GM21367 (cell line): Measurements from ENCODE around the gene DPF3.
"Not testable (repeated sequence)": the region's sequence is repeated elsewhere in the genome, so short reads cannot be mapped to it uniquely, and the experiment has no call there.

Experiments
- ATAC-seq: cut with Tn5 transposase; IDR thresholded peaks from one replicate; pipeline ENCODE4 v1.9.1; 2021; ENCODE audit not compliant: unreplicated experiment

Gene DPF3

DNA sequence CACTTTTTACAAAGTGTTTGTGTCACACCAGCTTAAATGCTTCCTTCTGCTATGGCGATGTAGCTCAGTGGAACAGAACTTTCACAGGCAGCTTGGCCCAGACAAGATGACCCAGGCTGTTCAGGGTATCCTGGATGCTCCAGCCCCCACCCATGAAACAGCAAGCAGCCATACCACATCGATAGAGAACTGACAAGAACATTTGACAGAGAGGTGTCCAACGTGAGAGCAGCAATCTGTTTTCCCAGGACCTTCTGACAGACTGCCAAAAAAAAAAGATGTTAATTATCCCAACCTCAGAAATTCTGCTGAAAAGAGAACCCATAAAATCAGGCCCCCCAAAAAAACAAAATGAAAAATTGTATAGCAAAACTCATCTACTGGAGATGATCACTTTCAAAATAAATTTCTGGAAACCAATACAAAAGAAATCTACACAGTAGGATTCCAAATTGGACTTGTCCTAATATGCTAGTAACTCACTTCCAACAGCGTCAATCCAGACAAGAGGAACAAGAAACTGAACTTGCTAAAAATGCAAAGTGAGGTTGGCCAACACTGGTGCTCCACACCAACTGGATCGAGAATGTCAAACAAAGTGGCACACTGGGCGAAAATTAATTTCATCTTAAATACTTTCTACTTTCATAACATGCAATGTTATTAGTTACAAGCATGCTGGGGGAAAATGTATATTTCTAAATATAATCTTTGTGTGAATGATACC is 118.8 kb downstream of the DPF3 start:
- no peak for ATAC-seq

- no peak for ATAC-seq
These were observed 119.8 kb downstream of the DPF3 start for GRCh38 chr14:72774141-72774540.

GRCh38 chr14:72771561-72771960 is 122.3 kb downstream of the DPF3 start:
- no peak for ATAC-seq

- no peak for ATAC-seq
These were observed 127.6 kb downstream of the DPF3 start for GRCh38 chr14:72766296-72766695.

DNA sequence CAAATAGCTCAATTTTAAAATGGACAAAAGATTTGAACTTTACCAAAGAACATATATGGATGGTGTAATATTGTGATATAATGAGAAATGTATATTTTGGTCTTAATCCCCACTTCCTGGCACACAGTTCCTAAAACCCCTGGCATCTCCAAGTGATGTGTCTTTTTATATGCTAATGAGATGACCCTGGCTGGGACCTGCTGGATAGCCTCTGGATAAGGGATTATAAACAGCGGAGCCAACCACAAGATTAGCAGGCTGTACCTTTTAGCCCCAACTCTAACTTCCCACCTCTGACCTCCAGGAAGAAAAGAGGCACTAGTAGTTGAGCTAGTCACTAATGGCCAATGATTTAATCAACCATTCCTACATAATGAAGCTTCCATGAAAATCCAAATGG is 130.0 kb downstream of the DPF3 start:
- no peak for ATAC-seq

GRCh38 chr14:72759670-72760069 is 134.2 kb downstream of the DPF3 start:
- no peak for ATAC-seq

DNA sequence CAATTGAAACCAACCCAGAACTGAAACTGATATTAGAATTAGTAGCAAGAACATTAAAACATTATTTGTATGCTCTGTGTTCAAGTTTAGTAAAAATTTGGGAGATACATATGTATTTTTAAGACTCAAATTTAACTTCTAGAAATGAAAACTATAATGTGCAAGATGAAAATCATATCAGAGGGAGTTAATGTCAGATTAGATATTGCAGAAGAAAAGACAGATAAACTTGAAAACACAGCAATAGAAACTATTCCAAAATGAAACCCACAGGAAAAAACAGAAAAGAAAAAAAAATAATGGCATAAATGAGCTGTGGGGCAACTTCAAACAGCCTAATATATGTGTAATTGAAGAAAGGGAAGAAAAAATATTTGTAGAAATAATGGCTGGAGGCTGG is 134.9 kb downstream of the DPF3 start:
- ATAC-seq, result no peak

DNA sequence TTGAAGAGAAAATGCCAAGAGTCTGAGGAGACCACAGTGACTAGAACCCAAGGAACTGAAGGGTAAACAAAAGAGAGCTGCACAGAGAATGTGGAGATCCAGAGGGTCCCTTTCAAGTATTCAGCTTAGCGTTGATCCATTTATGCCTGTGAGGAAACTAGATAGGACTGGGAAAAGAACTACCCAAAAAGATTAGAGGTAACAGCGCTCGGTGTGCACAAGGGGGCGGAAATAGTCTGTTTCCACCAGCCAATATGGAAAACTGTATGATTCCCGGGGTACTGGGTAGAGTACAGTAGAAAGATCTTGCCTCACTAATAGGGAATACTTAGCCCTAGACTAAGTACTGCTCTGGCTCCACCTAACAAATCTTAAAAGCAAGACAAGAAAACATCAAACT is 135.5 kb downstream of the DPF3 start:
- no peak for ATAC-seq

- no peak for ATAC-seq
These were observed 136.9 kb downstream of the DPF3 start for GRCh38 chr14:72756967-72757366.

DNA sequence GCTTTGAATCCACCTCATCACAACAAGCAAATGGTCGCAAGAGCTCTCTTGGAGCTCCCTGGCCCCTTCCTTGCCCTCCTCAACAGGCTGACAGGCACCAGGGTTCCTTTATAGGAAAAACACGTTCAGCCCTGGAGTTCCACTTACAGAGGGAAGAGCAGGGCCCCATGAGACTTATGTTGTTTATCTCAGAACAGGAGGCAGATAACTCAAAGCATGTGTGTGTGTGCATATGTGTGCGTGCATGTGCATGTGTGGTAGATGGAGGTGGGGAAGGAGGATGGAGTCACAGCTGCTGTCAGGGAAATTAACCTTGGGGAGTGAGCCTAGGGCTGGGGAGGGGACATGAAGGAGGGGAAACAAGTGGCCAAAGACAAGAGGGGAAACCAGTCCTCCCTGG is 138.1 kb downstream of the DPF3 start:
- ATAC-seq, result no peak

GRCh38 chr14:72754949-72755348 is 139.0 kb downstream of the DPF3 start:
- no peak for ATAC-seq

DNA sequence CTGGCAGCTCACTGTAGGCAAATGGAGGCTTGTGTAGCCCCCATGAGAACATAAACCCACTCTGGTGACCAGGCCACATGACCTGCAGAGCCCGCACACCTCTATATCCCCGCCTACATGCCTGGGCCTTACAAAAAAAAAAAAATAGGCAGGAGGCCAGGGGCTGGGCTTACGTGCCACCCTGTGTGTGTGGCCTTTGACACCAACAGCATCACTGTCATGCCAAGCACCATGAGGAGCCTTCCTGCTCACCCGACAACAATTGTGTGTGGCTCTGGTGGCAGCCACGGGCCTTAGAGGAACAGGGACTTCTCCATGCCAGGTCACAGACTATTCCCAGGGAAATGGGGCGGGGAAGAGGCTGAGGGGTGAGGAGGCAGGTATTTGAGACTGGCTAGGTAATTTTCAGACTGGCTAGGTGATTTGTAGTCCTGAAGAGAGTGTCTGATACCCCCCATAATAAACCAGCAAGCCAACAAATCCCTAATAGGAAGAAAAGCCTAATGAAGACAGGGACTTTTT is 140.0 kb downstream of the DPF3 start:
- no peak for ATAC-seq

- ATAC-seq, result no peak
These were observed 140.7 kb downstream of the DPF3 start for GRCh38 chr14:72753044-72753710.

GRCh38 chr14:72752034-72752412 is 141.9 kb downstream of the DPF3 start:
- ATAC-seq, result no peak

DNA sequence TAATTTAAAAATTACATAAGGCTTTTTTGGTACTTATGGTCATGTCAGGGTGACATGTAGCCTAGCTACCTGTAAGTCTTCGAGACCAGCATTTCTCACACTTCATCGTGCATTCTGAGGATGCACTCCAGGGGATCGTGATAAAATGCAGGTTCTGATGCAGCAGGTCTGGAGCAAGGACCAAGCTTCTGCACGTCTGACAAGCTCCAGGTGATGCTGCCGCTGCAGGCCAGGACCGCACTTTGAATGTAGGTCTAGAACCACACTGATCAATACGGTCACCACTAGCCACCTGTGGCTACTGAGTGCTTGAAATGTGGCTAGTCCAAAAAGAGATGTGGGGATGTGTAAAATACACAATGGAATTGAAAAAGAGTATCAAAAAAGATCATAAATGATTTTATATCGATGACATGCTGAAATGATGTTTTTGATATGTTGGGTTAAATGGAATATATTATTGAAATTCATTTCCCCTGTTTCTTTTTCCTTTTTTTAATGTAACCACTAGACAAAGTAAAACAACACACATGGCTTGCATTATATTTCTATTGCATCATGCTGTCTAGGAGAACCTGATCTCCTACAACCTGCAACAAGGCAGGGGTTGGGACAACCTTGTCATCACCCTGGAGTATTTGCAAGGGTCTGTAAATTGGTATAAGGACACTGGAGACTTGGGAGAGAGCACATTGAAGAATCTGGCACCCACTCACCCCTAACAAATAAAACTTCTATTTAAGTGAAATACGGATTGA is 142.4 kb downstream of the DPF3 start:
- ATAC-seq, result no peak

GRCh38 chr14:72748921-72749320 is 145.0 kb downstream of the DPF3 start:
- not testable (repeated sequence) for ATAC-seq

DNA sequence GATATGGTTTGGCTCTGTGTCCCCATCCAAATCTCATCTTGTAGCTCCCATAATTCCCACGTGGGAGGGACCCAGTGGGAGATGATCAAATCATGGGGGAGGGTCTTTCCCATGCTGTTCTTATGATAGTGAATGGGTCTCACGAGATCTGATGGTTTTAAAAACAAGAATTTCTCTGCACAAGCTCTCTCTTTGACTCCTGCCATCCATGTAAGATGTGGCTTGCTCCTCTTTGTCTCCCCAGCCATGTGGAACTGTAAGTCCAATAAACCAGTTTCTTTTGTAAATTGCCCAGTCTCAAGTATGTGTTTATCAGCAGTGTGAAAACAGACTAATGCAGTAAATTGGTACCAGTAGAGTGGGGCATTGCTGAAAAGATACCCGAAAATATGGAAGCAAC is 146.2 kb downstream of the DPF3 start:
- ATAC-seq, result no peak

GRCh38 chr14:72745991-72746980 is 147.6 kb downstream of the DPF3 start:
- no peak for ATAC-seq

GRCh38 chr14:72745546-72745945 is 148.4 kb downstream of the DPF3 start:
- no peak for ATAC-seq

GRCh38 chr14:72744416-72745120 is 149.3 kb downstream of the DPF3 start:
- no peak for ATAC-seq
